ENCODE results near the gene SKOR1. TPM values are rescaled to one million over a fixed set of nuclear protein-coding genes. Genes with fewer than 3 reads are reported as not detected.

SKOR1 gene, protein sequence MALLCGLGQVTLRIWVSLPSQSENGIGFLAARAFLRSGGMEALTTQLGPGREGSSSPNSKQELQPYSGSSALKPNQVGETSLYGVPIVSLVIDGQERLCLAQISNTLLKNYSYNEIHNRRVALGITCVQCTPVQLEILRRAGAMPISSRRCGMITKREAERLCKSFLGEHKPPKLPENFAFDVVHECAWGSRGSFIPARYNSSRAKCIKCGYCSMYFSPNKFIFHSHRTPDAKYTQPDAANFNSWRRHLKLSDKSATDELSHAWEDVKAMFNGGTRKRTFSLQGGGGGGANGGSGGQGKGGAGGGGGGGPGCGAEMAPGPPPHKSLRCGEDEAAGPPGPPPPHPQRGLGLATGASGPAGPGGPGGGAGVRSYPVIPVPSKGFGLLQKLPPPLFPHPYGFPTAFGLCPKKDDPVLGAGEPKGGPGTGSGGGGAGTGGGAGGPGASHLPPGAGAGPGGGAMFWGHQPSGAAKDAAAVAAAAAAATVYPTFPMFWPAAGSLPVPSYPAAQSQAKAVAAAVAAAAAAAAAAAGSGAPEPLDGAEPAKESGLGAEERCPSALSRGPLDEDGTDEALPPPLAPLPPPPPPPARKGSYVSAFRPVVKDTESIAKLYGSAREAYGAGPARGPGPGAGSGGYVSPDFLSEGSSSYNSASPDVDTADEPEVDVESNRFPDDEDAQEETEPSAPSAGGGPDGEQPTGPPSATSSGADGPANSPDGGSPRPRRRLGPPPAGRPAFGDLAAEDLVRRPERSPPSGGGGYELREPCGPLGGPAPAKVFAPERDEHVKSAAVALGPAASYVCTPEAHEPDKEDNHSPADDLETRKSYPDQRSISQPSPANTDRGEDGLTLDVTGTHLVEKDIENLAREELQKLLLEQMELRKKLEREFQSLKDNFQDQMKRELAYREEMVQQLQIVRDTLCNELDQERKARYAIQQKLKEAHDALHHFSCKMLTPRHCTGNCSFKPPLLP
- total RNA-seq, result under 1 TPM; 0.06 to 0.08 TPM

DNA sequence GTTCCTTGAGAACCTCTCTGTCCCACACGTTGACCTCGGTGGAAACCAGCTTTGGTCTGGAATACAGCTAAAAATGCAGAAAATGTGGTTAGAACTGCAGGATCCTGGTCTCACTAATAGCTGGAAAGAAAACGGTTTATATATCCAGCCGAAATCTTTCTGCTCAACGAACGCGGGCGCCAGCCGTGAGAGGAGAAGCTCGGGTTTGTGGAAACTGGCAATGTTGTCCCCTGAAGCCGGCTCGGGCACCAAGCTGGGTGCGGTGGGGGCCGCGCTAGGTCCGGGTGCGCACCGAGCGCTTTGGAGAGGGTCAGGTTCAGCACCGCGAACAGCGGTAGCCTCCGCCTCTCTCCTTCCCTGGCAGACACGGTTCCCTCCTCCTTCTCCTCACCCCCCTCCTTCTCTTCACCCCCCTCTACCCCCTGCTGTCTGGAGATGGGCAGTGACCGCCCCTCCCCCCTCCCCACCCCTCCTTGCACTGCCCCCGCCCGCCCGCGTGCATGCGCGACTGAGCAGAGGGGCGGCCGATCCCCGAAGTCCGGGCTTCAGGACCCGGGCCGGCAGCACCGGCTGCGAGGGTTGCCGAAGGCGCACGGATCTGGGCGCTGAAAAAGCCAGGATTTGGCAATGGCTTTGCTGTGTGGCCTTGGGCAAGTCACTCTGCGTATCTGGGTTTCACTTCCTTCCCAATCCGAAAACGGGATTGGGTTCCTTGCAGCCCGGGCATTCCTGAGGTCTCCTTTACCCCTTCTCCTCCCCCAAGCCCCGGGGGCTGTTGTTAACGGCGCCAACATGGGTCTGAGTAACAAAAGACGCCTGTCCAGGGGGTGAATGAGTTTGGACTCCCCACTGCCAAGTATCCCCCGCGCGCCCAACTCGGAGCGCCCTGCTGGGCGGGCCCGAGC lies at the start of gene SKOR1:
TSS of gene SKOR1 (plus strand) at position 534 of the 905 bp plus-strand sequence. CDS start at position 628, 94 bp downstream.
- ChIA-PET CTCF (interaction anchor here (1.0 to 5.0 kb wide), 3 partner anchors 10 to 368 kb away, joined by 3 to 19 read pairs (median 4); partner anchors contain the start of gene RNU6-1), POLR2A (no interaction called here)

DNA sequence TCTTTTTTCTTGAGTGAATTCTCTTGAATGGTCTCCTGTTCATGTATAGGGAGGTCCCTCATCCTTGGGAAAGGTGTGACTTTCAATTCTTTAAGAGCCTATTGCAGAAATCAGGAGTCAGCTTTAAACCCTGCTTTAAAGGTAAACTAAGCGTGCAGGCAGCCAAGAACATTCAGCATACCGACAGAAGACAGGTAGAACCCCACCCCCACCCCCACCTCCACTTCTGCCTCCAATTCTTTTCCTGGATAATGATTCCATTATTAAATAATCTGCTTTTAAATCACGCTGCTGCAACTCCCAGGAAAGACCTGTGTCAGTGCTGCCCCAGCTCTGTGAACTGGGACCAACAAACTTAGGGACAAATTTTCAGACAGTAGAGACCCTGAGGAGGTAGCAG lies 49.3 kb upstream of the SKOR1 start:
- ChIA-PET POLR2A (no interaction called here), CTCF (no interaction called here)

DNA sequence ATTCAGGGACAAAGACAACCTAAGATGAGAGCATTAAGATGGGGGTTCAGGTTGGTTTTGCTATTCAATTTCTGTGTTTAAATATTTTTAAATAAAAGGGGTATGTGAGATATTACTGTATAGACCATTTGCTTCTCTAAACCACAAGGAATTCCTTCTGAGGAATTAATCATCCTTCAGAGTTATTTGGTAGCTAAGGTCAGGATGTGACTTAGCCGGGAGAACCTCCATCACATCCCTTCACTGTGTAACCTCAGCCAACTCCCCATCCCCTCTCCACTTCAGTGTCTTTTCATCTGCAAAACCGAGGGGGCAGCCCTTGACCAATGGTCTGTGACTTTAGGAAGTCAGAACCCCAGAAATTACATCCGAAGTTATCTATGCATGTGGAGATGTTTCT lies 48.7 kb upstream of the SKOR1 start:
- ChIA-PET CTCF (no interaction called here), POLR2A (no interaction called here)

DNA sequence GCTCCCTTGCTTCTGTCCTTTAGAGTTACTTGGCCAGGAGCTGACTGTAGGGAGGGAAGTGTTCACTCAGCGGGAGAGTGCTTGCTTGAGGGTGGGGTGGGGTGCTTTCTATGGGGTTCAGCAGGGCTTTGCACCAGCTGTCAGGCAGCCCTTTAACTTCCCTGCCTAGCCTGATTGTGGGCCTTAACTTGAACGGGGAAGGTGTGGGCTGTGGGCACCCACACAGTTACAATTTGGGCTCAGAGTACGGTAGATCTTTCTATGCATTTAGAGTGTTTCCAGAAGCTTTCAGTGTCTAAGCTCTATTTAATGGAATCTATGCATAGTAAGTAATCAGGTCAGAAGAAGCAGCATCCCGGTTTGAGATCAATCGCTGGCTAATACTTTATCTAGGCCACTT lies 48.2 kb upstream of the SKOR1 start:
- ChIA-PET CTCF (no interaction called here), POLR2A (no interaction called here)

DNA sequence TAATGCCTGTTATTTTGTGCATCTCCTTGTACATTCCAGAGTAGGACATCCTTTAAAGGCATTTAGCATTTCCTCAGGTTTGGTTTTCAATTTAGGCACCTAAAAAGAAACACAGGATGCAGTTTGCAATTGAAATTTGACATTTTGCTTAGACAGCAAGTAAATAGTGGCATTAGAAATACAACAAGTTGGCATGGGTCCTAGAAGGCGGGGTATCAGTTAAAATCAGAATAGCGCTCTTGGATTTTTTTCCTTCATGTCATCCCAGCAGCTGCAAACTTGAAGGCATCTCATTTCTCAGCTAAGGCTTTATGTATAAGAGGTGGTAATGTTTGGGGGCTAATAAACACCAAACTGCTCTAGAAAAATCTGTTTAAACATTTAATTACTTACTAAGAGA lies 47.5 kb upstream of the SKOR1 start:
- POLR2A ChIA-PET, result no interaction called here
- CTCF ChIA-PET, result no interaction called here

DNA sequence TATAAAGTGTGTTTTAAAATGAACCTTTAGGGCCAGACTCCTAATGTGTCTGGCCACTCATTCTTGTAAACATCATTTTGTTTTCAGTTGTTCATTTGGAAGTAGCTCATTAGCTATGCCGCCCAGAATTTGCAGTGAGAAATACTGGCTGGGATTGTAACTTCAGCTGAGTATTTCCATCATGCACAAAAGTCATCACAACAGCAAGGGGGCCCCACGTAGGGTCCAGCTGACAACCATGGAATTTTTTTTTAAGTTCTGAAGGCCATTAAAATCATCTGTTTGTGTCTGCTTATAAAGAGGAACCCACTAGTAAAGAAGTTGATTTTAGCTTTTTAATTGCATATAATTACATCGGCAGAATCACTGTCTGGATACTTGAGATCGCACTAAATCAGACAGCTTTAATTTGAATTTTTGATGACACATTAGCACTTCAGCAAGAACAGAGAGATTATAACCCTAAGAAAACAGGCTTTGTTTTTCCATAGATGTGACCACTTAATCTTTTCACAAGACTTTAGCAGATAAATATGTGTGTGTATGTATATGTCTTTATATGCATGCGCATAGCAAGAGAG lies 46.3 kb upstream of the SKOR1 start:
- CTCF ChIA-PET, result no interaction called here
- POLR2A ChIA-PET, result no interaction called here

DNA sequence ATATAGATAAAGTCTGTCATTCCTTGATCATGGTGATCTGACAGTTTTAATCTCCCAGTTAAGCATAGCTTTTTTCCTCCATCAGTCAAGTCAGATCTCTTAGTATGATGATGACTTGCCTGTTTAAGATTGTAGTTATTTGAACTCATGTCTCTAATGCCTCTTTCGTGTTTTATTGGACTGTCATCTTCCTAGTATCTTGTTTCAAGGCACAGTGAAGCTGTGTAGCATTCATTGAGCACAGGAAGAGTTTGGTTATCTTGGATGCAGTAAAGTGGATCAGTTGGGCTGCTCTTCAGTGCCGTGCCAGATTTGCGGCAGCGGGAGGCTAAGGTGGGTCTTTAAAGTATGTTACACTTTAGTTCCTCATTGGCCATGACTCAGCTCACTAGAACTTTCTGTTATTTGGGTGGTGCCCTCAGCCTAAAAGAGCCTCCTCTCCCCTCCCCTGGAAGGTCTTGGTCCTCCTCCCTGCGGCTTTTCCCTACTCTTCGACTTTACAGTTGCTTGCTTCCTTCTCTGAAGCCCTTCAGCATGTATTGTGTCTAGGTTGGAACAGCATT lies 45.7 kb upstream of the SKOR1 start:
- CTCF ChIA-PET, result no interaction called here
- POLR2A ChIA-PET, result no interaction called here

DNA sequence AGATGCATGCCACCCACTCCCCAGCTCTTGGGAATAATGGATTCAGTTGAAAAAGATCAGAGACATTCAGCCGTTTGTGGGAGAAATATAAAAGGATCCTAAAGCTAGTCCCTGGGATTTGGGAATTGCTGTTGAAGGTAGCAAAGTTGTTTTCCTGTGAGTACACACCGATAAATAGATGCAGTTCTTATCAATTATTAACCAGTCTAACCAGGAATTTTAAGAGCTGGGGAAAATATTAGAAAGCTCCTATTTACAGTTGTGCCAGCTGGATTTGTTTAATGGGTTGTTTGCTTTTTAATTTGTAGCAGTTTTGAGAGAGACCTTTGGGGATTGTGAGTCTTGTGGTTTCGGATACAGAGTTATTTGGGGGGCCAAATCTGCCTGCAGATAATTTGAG lies 44.2 kb upstream of the SKOR1 start:
- POLR2A ChIA-PET, result no interaction called here
- CTCF ChIA-PET, result no interaction called here

DNA sequence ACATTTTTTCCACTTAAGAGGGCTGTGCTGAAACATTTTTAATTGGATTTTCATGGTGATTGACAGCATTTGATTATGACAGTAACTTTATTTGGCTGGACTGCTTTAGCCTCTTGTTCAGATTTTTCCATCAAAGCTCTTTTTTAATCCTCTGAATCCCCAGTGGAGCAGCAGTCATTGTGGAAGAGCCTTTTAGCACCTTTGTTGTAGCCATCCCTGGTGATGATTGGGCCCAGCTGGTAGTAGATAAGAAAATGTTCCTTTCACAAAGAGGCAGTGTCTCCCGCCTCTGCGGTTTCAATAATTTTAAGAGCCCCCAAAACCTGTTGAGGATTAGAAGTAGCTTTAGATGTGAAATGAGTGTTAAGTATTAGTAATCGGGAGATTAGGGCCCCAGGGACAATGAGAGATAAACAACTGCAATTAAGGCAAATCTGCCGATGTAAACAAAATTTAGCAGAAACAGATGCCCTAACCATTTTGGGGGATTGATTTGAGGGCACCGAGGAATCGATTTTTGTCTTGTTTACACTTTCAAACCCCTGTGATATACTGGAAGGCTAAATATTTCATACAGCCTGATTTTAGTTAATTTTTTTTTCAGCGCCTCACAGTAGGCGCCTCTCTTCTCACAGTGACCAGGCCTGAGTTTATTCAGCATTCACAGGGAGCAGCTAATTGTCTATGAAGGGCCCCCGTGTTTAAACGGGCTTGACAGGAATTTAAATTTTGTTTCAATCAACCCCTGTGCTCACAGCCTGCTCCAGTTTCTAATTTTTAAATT lies 43.2 kb upstream of the SKOR1 start:
- CTCF ChIA-PET, result interaction anchor here (0.9 kb wide), 1 partner anchor 54 kb away, joined by 3 read pairs; no protein-coding TSS in a partner anchor
- POLR2A ChIA-PET, result interaction anchor here (0.5 kb wide), 1 partner anchor 1450 kb away, joined by 5 read pairs; no protein-coding TSS in a partner anchor

DNA sequence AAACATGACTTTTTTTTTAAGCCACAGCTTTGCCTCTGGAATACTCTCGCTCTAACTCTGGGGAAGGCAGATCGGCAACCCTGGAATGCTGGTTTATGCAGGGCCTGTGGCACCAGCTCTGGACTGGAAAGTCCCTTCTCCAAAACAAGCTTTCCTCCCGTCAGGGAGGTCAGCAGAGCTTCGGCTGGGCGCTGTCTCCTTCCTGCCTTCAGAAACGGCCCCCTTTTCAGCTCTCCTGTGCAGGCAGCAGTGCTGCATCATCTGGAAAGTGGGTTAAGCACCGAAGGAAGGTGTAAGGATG lies 42.7 kb upstream of the SKOR1 start:
- POLR2A ChIA-PET, result interaction anchor here (0.5 kb wide), 1 partner anchor 1451 kb away, joined by 5 read pairs; no protein-coding TSS in a partner anchor
- CTCF ChIA-PET, result interaction anchor here (0.5 to 0.9 kb wide), 2 partner anchors 53 to 198 kb away, joined by 3 to 4 read pairs; no protein-coding TSS in a partner anchor

DNA sequence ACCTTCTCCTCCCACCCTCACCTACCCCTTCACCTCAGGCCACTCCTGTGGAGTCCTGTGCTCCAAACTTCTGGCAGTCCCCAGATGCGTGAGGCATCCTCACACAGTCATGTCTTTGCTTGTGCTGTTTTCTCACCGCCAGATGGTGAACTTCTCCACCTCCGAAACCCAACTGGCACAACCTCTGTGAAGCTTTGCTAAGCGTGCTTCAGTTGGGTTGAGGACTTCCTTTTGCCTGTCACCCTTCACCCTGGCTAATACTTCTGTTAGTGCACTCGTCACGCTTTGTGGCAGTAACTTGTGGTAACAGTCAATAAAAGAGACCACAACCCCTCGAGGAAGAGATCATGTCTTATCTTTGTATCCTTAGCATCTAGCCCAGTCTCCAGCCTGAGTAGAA lies 42.0 kb upstream of the SKOR1 start:
- CTCF ChIA-PET, result no interaction called here
- POLR2A ChIA-PET, result no interaction called here

DNA sequence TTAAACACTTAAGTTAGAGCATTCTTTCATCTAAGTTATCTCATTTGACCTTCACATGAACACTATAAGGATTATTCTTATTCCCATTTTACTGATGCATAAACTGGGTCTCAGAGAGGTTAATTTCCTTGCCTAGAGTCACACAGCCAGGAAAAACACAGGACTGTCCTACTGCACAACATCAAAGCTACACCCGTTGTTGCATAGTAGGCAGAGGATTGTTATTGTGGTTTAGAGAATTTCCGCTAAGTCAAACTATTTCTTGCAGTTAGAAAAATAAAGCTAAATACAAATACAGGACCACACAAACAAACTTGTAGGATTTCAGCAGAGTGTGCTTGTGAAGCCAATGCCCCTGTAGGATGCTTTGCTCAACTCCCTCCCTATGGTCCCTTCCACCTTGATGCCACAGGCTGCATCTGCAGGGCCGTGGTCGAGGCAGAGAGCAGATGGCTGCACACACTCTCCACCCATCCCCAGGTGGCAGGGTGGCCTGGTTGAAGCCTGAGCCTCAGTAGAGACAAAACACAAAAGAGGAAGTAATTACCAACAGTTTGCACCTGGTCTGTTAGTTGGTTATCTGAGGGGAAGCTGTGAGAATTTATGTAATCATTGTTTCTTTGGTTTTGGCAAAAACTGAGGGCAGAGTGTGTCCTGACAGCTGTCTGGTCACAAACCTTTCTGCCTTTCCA lies 41.1 kb upstream of the SKOR1 start:
- ChIA-PET POLR2A (no interaction called here), CTCF (no interaction called here)

DNA sequence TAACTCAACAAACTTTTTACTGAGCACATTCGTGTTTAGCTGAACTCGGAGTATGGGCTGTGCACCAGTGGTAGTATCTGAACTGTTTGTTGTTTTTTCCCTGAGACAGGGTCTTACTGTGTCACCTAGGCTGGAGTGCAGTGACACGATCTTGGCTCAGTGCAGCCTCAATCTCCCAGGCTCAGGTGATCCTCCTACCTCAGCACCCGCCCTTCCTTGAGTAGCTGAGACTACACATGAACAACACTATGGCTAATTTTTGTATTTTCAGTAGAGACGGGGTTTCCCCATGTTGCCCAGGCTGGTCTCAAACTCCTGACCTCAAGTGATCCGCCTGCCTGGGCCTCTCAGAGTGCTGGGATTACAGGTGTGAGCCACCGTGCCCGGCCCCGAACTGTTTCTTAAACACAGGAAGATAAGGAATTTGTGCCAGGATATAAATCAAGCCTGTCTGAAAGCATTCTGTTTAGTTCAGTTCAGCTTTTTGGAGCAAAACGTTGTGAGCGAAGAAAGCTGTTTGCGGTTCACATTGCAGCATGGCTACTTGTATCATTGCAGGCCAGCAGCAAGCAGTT lies 40.4 kb upstream of the SKOR1 start:
- ChIA-PET CTCF (interaction anchor here (0.6 kb wide), 1 partner anchor 74 kb away, joined by 3 read pairs; no protein-coding TSS in a partner anchor), POLR2A (no interaction called here)

DNA sequence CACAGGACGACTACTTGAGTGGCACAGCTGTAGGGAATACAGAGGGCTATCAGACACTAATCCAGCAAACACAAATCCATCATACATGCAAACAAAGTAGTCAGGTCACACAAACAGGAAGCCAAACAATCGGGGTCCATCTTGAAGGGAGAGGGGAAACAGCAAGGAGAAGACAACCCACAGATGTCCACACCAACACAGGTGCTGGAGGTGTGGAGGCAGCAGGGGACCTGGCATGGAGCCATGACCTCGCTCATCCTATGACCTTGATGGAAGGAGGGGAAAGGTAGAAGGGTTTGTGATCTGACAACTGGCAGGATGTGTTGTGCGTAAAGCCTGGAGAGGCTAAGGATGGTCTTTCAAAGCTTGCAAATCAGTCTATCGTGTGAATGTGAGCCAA lies 39.9 kb upstream of the SKOR1 start:
- ChIA-PET POLR2A (no interaction called here), CTCF (interaction anchor here (0.6 kb wide), 1 partner anchor 74 kb away, joined by 3 read pairs; no protein-coding TSS in a partner anchor)

DNA sequence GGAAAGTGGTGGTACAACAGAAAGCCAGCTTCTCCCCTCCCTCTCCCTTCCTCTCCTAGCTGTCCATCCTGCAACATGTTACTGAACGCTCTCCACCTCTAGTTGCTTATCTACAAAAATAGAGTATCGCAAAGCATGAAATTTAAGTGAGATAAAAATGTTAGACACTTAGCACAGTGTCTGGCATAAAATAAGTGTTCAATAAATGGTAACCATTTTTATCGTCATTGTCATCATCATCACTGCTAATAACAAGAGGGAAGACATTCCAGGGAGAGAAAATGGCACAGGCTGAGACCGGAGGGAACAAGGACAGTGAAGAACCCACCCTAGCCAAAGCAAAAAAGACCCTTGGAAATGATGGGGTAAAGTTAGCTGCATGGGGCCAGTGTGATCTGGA lies 38.7 kb upstream of the SKOR1 start:
- ChIA-PET POLR2A (no interaction called here), CTCF (no interaction called here)

DNA sequence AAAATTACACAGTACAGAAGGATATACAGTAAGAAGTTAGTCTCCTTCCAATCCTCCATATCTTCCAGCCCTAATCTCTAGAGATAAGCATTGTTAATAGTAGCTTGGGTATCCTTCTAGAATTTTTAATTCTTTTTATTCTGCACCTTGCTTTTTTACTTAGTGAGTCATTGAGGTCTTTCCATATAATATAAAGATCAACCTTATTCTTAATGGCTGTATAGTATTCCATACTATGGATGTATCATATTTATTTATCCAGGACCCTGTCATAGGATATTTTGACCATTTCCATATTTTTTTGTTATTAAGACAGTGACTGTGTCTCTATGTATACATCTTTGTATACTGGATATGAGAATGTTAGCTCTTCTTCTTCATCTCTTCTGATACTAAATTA lies 36.3 kb upstream of the SKOR1 start:
- ChIA-PET CTCF (interaction anchor here (0.6 to 0.7 kb wide), 2 partner anchors 75 to 154 kb away, joined by 3 read pairs; no protein-coding TSS in a partner anchor), POLR2A (no interaction called here)

DNA sequence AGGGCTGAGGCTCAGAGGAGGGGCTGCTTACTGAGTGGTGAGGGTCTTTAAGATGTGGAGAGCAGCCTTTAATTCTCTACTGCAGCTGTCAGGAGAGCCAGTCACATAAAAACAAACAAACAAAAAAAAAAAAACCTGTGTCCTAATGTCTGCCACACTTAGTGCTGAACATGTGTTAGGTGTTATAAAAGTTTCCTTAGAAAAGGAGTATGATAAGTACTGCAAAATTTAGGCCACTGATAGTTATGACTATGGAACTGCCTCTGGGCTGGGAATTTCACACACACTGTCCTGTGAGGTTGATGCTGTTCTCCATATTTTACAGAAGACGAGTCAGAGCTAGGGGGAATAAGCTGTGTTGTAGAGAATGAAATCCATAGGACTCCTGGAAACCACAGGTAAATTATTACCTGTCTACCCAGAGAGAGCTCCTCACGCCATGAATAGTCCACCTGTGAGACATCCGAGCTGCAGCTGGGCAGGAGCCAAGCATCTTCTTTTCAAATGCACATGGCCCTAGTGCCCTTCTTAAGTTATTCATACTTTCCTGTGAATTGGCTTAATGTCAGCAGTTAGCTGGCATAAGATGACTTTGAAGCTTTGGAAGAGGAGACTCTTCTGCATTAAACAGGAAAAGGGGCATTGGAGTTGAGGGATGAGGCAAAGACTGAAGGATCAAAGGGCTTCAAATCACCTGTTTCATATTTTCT lies 34.5 kb upstream of the SKOR1 start:
- ChIA-PET POLR2A (no interaction called here), CTCF (no interaction called here)

All from activated CD8-positive, alpha-beta memory T cell treated with anti-CD3 and anti-CD28 coated beads for 36 hours (primary cell).